Fibroblast of lung (primary cell): Measurements from ENCODE around the gene MT1HL1. TPM values are rescaled to one million over a fixed set of nuclear protein-coding genes. Genes with fewer than 3 reads are reported as not detected.

Experiments used
- DNase-seq, 2 donors: peaks; one replicate each; pipeline versions ENCODE4 v3.0.0 to v3.0.0-alpha.2; 2010; ENCODE audit warnings: low read depth in 2 of 2
- H2AFZ ChIP-seq: 2 replicates; pipeline ENCODE4 v1.5.1; 2012; ENCODE audit warnings: low read length, control low read depth, inconsistent platforms
- H3K27ac ChIP-seq: 2 replicates; pipeline ENCODE4 v1.5.1; 2011; ENCODE audit warnings: low read length, control low read depth; ENCODE audit not compliant: insufficient read depth
- H3K27me3 ChIP-seq: 2 replicates; pipeline ENCODE4 v1.5.1; 2011; ENCODE audit warnings: mild to moderate bottlenecking, low read length; ENCODE audit not compliant: control insufficient read depth, insufficient read depth
- H3K36me3 ChIP-seq: 2 replicates; pipeline ENCODE4 v1.5.1; 2011; ENCODE audit warnings: low read length; ENCODE audit not compliant: control insufficient read depth, insufficient read depth
- H3K4me1 ChIP-seq: 2 replicates; pipeline ENCODE4 v1.5.1; 2011; ENCODE audit warnings: low read length; ENCODE audit not compliant: control insufficient read depth, insufficient read depth; ENCODE audit errors: extremely low read depth
- H3K4me2 ChIP-seq: 2 replicates; pipeline ENCODE4 v1.5.1; 2011; ENCODE audit warnings: low read length, control low read depth; ENCODE audit not compliant: insufficient read depth; ENCODE audit errors: extremely low read depth
- H3K4me3 ChIP-seq, 4 experiments: fragments of 200-600 bp in 1 of 4; sonication (generic) in 1 of 4; replicated peaks in 1 of 4; 2 replicates each; pipeline ENCODE4 v1.5.1; 2011 to 2016; ENCODE audit warnings: low read length in 4 of 4, low read depth in 3 of 4, mild to moderate bottlenecking in 3 of 4, control low read depth in 2 of 4, inconsistent platforms in 1 of 4, mixed read lengths in 1 of 4; ENCODE audit not compliant: insufficient read depth in 1 of 4; ENCODE audit errors: control extremely low read depth in 1 of 4
- H3K79me2 ChIP-seq: 2 replicates; pipeline ENCODE4 v1.5.1; 2012; ENCODE audit warnings: mild to moderate bottlenecking, low read length, inconsistent platforms; ENCODE audit not compliant: control insufficient read depth, insufficient read depth
- H3K9ac ChIP-seq: 2 replicates; pipeline ENCODE4 v1.5.1; 2011; ENCODE audit warnings: mild to moderate bottlenecking, low read length, control low read depth; ENCODE audit not compliant: insufficient read depth
- H3K9me3 ChIP-seq: 2 replicates; pipeline ENCODE4 v1.5.1; 2012; ENCODE audit warnings: low read depth, low read length; ENCODE audit not compliant: control insufficient read depth, insufficient read depth
- H4K20me1 ChIP-seq: 2 replicates; pipeline ENCODE4 v1.5.1; 2011; ENCODE audit warnings: low read length; ENCODE audit not compliant: control insufficient read depth, insufficient read depth; ENCODE audit errors: extremely low read depth
- CTCF ChIP-seq, 2 donors: IDR thresholded peaks in 1 of 2; conservative IDR thresholded peaks in 1 of 2; 1 replicate in 1 of 2; 2 replicates in 1 of 2; pipeline ENCODE4 v1.5.1; 2011 to 2012; ENCODE audit warnings: low read length in 2 of 2, control low read depth in 1 of 2, inconsistent platforms in 1 of 2, low read depth in 1 of 2, mild to moderate bottlenecking in 1 of 2
- EZH2 ChIP-seq: IDR thresholded peaks from 2 replicates; pipeline ENCODE4 v1.5.1; 2012; ENCODE audit warnings: low read length, control low read depth, mild to moderate bottlenecking; ENCODE audit errors: missing control alignments
- polyA plus RNA-seq, 2 donors: library from polyadenylated mRNA; depleted of rRNA in 1 of 2; stranded (reverse) in 1 of 2; unstranded in 1 of 2; fragments of >200 nt; gene quantifications; 2 replicates each; pipeline ENCODE4 v1.2.1, GENCODE V29; 2011 to 2012; ENCODE audit warnings: missing spikeins in 1 of 2
- total RNA-seq: library from RNA; depleted of rRNA; stranded (reverse); fragments of >200 nt; gene quantifications from 2 replicates; pipeline ENCODE4 v1.2.1, GENCODE V29; 2014

The MT1HL1 gene
- total and polyA plus RNA-seq, 2 donors (not counting 1 experiment from before 2014, with no cell fraction given) = not detected

GRCh38 chr1:237000191-237000590, 4.0 kb downstream of the MT1HL1 start:
- no peaks in the 10 kb centered on the region for H4K20me1 ChIP-seq
- TF ChIP-seq EZH2 = no peak
- TF ChIP-seq CTCF (conservative IDR thresholded peaks at IDR 0.05 in 1 of 2, IDR thresholded peaks at IDR 0.05 in 1 of 2; ENCODE audit: low read depth in 1 of 2, low read length in 2 of 2) = no peak
- no peaks in the 10 kb centered on the region for H3K79me2 ChIP-seq
- H3K9me3 ChIP-seq = no peaks in the 10 kb centered on the region
- no peak overlapping the region for H3K4me3 ChIP-seq
- no peak for DNase-seq
- no peak overlapping the region for H3K4me2 ChIP-seq
- H3K27me3 ChIP-seq = no peaks in the 10 kb centered on the region
- no peak overlapping the region for H2AFZ ChIP-seq
- H3K9ac ChIP-seq = no peak overlapping the region
- H3K27ac ChIP-seq = no peak overlapping the region
- H3K4me1 ChIP-seq = no peaks in the 10 kb centered on the region
- H3K36me3 ChIP-seq = no peaks in the 10 kb centered on the region

GRCh38 chr1:236998546-236998945, 5.7 kb downstream of the MT1HL1 start:
- no peak overlapping the region for H3K9ac ChIP-seq
- H3K27ac ChIP-seq = no peak overlapping the region
- no peaks in the 10 kb centered on the region for H3K4me1 ChIP-seq
- no peak overlapping the region for H3K4me2 ChIP-seq
- no peaks in the 10 kb centered on the region for H3K9me3 ChIP-seq
- TF ChIP-seq EZH2 (no peak), CTCF (conservative IDR thresholded peaks at IDR 0.05 in 1 of 2, IDR thresholded peaks at IDR 0.05 in 1 of 2; ENCODE audit: low read depth in 1 of 2, low read length in 2 of 2) (no peak)
- H3K79me2 ChIP-seq = no peaks in the 10 kb centered on the region
- no peak overlapping the region for H2AFZ ChIP-seq
- H4K20me1 ChIP-seq = no peaks in the 10 kb centered on the region
- H3K36me3 ChIP-seq = no peaks in the 10 kb centered on the region
- no peak overlapping the region for H3K4me3 ChIP-seq
- no peak for DNase-seq
- H3K27me3 ChIP-seq = no peaks in the 10 kb centered on the region

- no peak overlapping the region for H3K4me2 ChIP-seq
- DNase-seq = no peak
- no peaks in the 10 kb centered on the region for H4K20me1 ChIP-seq
- H2AFZ ChIP-seq = no peak overlapping the region
- no peak overlapping the region for H3K27ac ChIP-seq
- H3K36me3 ChIP-seq = no peaks in the 10 kb centered on the region
- H3K9ac ChIP-seq = no peak overlapping the region
- no peaks in the 10 kb centered on the region for H3K79me2 ChIP-seq
- no peaks in the 10 kb centered on the region for H3K9me3 ChIP-seq
- H3K4me3 ChIP-seq = no peak overlapping the region
- H3K4me1 ChIP-seq = no peaks in the 10 kb centered on the region
- no peaks in the 10 kb centered on the region for H3K27me3 ChIP-seq
- TF ChIP-seq EZH2 = no peak
- no peak for TF ChIP-seq CTCF (conservative IDR thresholded peaks at IDR 0.05 in 1 of 2, IDR thresholded peaks at IDR 0.05 in 1 of 2; ENCODE audit: low read depth in 1 of 2, low read length in 2 of 2)
Measured at GRCh38 chr1:236997882-236998281, 6.4 kb downstream of the MT1HL1 start.
